Stimulated activated CD4-positive, alpha-beta T cell treated with anti-CD3 and anti-CD28 coated beads, Interleukin-15, amount 100 ng/mL, for 1 hour (primary cell): ENCODE data around the gene CPLANE2.

ENCODE experiments used
- DNase-seq, 2 donors: peaks; one replicate each; pipeline ENCODE4 v3.0.0-alpha.2; 2020; ENCODE audit warnings: low read depth in 1 of 2, low spot score in 1 of 2

The CPLANE2 gene

DNA sequence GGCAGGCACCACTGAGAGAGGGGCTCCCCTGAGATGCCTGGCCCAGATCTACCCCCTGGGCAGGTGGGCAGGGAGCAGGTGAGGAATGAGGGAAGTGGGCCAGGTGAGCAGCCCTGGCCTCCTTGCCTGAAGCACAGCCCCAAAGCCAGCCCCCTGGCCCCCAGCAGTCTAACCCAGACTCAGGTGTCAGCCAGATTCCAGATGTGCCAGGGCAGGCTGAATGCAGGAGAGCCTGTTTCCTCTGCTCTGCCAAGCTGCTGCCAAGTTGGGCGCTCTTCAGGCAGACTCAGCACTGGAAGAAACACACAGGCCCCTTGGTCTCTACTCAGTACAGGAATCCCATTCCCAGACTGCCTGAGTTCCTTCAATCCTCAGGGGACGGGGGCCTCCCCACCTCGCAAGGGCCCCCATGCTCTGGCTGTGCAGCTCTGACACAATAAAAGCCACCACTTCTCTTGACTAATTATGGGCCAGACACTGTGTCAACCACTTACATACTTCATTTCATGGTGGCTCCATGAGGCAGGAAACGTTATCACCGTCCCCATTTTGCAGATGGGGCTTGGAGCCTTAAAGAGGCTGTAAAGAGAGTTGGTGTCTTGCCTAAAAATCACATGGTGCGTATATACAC lies 45.0 kb downstream of the CPLANE2 start:
- no peak for DNase-seq

DNA sequence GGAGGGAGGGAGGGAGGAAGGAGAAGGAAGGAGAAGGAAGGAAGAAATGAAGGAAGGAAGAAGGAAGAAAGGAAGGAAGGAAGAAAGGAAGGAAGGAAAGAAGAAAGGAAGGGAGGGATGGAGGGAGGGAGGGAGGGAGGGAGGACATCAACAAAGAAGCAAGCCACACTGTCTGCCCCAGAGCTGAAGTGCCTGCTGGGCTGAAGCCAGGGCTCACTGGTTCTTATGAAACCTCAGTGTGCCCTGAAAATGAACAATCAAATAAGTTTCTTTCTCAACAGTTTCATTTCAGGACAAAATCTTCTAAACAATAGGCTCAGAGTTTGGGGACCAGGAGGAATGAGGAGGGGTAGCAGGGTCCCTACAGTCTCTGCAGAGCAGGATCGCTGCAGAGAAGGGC lies 45.7 kb downstream of the CPLANE2 start:
- DNase-seq, result no peak

DNA sequence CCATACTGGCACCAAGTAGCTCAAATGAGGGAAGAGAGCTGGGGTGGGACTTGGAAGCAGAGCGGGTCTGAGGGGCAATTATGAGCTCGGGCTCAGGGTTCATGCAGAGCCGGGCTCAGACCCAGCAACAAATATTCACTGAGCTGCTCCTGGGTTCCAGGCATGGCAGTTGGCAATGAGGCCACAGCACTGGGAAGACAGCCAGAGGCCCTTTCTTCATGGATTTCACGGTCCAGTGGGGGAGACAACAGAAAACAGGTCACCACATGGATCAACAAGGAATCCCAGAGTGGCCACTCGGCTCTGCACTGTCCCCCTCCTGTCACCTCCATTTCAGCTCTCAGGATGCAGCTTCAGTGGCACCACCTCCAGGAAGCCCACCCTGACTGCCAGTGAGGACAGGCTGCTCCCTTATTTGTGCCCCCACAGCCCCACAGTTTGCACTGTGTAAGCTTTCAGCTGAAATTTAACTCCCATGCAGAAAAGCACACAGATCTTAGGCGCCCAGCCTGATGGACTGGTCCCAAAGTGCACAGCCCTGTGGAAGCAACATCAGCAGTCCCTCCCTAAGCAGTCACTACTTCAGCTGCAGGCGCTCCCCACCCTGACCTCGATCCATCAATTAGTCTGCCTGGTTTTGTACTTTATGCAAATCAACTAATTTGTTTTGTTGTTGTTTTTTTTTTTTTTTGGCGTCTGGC lies 46.9 kb downstream of the CPLANE2 start:
- no peak for DNase-seq

DNA sequence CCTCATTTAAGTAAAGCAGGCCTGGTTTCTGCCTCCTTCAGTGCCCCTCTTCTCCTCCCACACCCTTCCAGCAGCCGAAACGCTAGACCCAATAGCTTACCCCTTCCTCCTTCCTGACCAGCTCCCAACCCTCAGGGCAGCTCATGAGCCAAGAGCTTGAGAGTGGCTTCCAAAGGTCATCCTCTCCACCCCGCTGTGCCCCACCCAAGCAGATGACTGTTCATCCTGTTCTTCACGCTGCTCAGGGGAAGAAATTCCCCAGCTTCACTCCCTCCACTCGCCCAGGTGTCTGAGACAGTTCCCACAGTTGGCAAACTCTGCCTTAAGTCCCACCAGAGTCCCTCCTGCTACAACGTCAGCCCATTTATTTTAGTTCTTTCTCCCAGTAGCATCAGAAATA lies 48.0 kb downstream of the CPLANE2 start:
- no peak for DNase-seq

DNA sequence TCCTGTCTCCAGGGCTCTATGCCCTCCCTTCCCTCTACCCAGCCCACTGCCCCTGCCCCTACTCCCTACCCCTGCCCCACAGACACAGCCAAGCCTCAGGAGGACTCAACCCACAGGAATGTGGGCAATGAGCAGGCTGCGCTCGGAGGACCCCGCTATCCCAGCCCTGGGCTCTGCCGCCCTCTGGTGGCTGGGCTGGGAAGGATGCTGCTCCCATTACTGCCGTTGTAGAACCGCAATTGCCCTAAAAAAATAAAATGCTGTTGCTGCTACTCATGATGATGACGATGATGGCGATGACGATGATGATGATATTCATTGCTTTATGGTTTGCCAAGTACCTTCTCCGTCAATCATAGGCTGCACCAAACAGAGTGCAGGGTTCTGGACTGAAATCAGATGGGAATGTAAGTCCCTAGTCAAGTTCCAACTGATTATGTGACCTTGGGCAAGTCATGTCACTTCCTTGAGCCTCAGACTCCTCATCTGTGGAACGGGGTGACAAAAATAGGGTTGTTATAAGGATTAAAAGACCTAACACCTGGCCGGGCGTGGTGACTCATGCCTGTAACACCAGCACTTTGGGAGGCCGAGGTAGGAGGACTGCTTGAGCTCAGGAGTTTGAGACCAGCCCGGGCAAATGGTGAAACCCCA lies 49.1 kb downstream of the CPLANE2 start:
- DNase-seq, result peak; percentile 56 to 75

DNA sequence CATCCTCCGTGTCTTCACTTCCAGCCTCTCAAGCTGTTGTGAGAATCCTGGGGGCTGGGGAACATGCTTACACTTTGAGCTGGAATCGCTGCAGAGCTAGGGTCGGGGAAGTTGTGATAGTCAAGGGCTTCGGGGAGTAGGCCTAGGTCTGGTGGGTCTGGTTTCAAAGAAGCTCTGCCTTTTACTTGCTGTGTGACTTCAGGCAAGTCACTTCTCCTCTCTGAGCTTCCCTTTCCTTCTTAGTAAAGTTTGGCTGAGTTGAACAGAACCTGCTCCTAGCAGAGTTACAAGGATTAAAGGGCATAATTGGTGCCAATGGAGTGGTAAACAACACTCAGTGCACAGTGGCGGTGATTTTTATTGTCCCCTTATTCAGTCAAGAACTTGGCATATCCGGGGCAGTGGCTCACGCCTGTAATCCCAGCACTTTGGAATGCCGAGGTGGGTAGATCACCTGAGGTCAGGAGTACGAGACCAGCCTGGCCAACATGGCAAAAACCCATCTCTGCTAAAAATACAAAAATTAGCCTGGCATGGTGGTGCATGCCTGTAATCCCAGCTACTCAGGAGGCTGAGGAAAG lies 50.2 kb downstream of the CPLANE2 start:
- no peak for DNase-seq

DNA sequence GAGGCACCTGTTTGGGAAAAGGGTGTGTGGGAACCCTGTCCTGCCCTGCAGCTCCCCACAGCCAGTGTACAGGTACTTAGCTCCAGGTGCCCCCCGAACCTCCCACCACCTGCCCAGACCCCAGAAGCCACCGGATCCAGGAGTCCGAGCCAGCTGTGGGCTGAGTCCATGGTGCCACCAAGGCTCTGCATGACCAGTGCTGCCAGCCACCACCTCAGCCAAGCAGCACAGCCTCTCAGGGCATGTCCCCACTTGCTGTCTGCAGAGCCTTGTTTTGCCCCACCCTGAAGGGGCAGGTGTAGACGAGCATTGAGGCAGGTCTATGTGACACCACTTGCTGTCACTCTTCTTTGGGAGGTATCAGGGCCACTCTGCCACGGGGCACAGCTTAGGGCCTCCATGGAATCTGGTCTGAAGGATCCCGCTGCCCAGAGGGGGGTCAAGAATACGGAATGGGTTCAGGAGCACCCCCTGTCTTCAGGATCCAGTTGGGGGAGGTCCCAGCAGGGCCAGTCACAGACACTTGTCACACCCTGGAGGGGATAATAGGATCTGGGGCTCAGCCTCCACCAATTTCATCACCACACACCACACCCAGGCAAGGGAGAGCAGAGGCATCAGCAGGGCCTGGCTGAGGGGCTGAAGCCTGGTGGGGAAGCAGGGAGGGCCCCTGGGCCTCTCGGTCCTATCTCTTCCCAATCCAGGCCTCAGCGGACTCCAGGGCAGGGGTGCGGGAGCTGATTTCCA lies 52.3 kb downstream of the CPLANE2 start:
- no peak for DNase-seq

DNA sequence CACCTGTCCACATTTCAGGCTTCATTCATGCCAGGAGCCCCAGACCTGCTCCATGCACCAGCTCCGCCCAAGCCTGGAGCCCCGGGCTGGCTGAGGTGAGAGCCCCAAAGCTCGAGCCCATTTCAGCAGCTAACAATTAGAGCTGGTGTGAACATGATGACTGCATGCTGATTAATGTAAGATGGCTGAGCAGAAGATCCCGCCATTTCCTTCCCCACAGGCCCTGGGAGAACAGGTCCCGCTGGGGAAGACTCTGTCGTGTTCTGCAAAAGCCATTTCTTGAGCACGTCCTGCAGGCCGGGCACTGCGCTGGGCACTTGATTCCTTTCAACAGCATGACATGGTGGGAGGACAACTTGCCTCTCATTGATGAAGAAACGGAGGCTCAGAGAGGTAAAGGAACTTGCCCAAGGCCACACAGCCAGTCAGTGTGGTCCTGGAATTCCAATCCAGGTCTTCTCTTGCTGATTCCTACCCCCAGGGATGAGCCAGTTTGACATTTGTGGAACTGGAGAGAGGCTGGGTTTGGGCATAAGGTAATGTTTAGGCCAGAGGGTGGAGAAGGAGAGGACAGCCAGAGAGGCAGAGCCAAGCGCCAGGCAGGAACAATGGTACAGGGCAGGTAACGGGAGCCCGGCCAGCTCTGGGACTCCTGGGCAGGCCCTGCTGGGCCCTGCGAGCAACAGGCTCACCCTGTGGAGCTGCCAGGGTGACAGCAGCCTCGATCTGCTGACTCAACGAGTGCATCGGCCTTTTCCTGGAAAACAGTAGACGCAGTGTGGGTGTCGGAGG lies 53.0 kb downstream of the CPLANE2 start:
- no peak for DNase-seq

DNA sequence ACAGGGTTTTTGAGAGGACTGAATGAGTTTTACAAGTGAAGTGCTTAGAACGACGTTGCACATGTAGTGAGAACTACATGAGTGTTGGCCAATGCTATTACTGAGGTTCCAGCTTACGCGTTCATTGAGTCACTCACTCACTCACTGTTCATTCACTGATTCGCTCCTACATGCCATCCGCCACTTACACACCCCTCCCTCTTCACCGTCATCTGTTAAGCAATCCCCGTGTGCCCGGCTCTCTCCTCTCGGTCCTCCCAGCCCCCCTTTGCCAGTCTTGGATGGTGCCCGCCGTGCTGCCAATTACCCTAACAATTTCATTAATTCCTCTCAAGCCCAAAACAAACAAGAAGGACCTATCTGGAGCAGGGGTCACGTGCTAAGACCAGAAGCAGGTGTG lies 53.8 kb downstream of the CPLANE2 start:
- DNase-seq, result no peak

DNA sequence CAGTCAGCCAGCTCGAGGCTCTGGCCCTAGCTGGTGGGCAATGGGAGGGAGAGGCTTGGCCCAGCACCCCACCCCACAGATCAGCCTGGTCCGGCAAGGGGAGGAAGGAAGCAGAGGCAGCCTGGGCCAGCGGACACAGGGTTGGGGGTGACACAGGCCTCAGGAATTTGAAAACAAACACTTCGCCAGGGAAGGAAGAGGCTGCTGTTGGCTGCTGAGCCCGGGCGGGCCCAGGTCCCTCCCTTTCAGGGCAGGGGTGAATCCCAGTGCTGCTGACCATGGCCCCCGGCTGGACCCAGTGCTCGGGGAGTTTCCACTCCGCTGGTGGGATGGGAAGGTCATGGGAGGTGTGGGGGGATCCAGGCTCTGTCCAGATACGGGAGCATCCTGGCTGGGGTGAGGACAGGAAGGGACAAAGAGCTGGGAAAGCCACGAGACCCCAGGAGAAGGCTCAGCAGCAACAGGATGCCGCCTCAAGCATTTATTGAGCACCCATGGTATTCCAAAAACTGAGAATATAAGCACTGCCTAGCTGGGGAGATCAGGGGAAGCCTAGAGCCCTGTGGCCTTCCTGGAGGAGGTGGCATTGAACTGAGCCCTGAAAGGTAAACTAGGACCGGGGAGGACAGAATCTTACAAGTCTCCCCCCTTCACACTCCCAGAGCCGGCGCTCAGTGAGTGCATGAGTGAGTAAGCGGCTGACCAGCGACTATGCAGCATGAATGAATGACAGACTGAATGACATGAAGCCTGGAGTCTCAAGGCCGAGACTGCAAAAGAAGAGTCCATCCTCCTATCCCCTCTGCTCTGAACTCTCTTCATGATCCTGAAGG lies 54.9 kb downstream of the CPLANE2 start:
- DNase-seq, result no peak
